GM08714 (cell line): ENCODE results near the gene FAM124A.

Experiments used
- H3K4me3 ChIP-seq: fragments of 200-500 bp; sonication (Bioruptor generic); 2 replicates; pipeline ENCODE4 v1.5.1; 2014; ENCODE audit warnings: mild to moderate bottlenecking, low read length, inconsistent platforms
- ZNF274 ChIP-seq: IDR thresholded peaks from 2 replicates; pipeline ENCODE4 v1.6.1; 2012; ENCODE audit warnings: mild to moderate bottlenecking, low read depth, low read length

Gene FAM124A

DNA sequence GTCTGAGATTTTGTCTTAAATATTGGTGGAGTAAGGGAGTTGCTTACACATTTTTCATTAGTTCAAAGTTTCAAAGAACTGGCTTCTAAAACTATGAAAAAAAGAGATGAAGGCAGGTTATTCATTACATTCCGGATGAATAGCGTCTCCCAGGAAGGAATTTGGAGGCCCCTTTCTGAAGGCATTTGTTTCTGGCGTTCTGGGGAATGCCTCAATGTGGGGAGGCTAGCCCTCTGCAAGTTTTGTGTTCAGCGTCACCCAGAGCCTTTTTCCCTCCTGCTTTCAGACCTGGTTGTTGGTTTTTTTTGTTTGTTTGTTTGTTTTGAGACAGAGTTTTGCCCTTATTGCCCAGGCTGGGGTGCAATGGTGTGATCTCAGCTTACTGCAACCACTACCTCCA is 21.0 kb downstream of the FAM124A start:
- TF ChIP-seq ZNF274: no peak
- H3K4me3 ChIP-seq: no peak overlapping the region

DNA sequence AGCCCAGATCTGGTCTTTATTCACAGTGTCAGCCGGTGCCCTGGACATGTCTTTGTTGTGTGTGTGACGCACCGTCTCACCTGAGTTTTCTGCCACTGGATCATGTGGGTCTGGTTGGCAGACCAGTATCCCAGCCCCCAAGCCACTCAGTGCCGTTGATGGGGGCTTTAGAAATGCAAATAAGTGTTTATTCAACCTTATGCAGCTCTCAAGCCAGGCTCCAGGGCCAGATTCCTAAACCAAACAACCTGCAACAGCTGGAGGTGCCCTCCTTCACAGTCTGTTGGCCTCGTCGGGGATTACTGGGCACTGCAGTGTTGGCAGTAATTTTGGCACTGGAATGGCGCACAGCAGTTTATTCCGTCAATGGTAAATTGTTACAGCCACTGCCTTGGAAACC is 21.6 kb downstream of the FAM124A start:
- H3K4me3 ChIP-seq: no peak overlapping the region
- TF ChIP-seq ZNF274: no peak

DNA sequence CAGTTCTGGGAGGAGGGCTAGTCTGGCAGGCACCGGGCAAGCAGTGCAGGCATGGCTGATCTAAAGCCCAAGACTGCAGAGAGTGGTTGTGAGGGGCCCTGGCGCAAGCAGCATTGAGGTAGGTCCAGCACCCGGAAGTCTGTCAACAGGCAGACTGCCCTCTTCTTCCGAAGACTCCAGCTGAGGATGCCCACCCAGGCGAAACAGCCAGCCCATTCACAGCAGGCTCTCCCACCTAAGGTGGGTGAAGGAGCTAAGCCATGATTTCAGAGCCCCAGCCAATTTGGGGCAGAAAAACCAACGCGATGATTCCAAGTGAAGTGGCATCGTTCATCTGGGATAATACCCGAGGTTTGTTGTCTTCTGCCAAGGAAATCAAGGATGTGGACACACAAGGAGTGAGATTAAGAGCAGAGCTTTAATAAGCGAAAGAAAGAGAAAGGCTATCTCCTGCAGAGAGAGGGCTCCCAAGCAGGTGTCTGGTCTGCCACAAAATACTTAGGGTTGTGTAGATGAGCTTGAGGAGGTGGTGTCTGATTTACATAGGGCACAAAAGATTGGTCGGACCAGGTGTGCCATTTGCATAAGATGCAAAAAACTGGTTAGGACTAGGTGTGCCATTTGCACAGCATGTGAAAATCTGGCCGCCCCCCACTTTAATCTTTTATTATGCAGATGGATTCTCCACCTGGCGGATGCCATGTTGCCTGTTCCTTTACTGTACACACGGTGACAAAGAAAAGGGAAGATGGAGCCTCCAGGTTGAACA is 22.6 kb downstream of the FAM124A start:
- no peak for TF ChIP-seq ZNF274
- H3K4me3 ChIP-seq: no peak overlapping the region

DNA sequence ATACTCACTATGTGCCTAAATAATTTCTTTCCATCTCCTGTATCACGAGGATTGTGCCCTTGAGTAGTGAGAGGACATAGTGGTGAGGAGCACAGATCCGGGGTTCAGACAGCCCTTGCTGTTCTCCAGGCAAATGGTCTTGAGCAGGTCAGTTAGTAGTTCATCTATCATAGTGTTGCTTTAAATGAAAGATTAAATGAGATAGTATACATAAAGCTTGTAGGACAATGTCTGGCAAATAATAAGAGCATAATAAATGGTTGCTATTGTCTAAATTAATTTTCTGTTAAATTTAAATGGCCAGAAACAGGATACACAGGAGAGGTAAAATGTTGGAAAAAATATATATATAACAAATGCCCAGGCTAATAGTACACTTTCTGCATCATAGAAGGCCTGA is 23.4 kb downstream of the FAM124A start:
- TF ChIP-seq ZNF274: no peak

DNA sequence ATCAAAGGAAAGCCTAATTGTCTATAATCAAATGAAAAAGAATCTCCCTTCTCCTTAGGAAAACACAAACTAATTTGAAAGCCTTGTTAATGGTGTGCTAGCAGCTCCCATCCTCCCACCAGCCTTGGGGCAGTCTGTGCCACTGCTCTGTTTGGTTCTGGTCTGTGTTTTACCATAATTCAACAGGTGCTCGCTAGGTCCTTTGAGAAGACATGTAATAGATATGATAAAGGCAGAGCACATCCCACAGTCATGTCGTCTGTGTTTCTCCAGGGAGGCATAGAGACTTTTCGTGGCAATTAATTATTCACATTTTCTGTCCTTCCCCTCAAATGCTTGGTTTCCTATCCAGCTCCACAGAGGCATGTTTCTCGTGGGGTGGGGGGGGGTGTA is 23.8 kb downstream of the FAM124A start:
- no peak for TF ChIP-seq ZNF274
- H3K4me3 ChIP-seq: no peak overlapping the region

More for the DNA sequence above, 23.4 kb downstream of the FAM124A start:
- H3K4me3 ChIP-seq: no peak overlapping the region

DNA sequence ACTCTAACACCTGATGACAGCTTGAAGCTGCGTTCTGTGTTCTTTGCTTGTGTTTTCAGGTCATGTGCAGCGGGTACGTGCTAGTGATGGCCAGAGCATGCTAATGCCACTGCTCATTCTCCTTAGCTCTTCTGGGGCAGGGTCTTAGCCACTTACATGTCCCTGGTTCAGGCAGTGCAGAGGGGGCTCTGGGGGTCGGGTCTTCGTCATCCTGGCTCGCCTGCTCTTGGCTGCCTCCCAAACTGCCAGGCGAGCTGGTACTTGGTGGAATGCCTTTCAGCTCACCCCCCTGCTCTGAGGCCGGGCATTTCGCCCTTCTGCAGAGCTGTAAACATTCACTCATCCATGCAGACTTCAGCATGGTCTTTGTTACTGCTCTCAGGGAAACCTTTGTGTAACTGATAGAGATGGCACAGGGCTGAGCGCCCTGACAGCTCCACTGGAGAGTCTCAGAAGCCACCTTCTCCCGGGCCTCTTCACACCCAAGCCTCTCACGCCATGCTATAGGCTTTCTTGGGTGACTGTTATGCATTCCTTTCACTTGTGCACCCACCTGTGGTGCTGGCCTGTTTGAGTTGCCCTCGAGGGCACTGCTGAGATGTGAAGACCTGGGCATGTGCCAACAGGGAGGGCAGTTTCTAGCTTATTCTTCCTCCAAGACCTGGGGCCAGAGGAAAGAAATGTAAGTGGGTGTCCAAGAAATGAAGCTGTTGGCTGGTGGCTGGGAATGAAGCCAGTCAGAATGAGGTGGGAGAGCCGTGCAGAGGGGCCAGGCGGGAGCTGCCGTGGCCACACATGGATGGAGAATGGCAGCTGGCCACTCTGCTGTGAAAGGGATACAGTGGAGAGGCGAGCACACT is 24.4 kb downstream of the FAM124A start:
- TF ChIP-seq ZNF274: no peak
- H3K4me3 ChIP-seq: no peak overlapping the region

DNA sequence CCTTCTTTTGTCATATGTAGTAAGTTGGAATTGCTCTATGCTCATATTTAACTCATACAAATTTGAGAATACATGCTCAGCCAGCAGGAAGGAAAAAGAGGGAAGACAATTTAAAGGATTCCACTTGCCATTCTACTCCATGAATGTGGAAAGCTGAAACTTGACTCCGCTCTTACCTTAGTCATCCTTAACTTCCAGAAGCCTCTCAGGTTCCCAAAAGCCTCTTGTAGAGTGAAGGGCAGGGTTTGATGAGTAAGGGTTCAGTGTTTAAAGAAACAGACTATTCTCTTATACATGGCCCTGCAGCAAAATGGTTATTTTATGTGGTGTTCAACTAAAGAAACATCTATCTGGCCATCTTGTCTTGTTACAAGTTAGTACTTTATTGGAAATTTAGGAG is 27.1 kb downstream of the FAM124A start:
- TF ChIP-seq ZNF274: no peak

DNA sequence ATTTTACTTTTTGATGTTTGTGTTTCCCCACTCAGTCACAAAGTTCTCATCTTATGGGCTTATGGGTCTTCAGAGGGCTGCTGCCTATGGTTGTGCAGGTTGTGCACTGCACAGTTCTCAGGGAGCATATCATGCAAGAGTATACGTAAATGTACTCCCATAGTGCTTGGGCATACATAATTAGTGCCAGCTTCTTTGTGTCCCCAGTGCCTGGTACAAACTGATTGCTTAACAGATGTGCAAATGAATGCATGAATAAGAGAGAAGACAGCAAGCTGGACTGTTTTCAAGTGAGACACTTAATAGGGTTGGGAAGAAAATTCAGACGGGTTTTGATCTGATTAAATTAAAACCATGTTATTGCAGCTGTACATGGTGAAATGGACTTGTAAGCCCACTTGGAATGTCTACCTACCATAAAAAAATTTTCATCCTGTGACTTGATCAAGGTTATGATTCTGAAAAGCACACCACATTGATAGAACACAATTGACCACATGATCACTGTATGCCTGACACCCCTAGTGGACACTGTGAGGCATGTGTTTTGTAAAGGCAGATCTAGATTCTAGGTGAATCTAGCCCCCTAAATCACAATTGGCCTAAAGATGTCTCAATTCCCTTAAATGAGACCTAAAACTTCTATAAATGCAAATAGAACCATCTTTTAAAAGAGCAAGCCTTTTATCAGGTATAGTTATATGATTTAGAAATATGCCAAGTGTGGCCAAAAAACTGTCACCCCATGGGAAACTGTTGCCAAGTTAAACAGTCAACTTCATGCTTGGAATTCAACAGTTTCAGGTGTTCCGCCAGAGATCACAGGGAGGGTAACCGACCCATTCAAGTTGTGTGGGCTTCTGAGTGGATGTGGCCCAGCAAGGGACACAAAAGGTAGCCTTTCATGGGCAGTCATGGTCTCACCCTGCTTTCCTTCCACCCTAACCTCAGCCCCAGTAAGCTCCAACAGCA is 27.9 kb downstream of the FAM124A start:
- no peak overlapping the region for H3K4me3 ChIP-seq
- no peak for TF ChIP-seq ZNF274

More for the DNA sequence above, 27.1 kb downstream of the FAM124A start:
- H3K4me3 ChIP-seq: no peak overlapping the region

DNA sequence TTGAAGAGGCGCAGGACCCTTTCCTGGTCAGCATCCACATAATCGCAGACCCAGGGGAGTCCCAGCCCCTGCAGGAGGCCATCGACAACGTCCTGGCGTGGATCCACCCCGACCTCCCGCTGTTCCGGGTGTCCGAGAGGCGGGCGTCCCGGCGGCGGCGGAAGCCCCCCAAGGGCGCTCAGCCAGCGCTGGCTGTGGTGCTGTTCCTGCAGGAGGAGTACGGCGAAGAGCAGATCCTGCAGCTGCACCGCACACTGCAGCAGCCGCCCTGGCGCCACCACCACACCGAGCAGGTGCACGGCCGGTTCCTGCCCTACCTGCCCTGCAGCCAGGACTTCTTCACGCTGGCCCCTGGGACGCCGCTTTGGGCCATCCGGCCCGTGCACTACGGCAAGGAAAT is 29.3 kb downstream of the FAM124A start:
- no peak overlapping the region for H3K4me3 ChIP-seq
- TF ChIP-seq ZNF274: no peak

DNA sequence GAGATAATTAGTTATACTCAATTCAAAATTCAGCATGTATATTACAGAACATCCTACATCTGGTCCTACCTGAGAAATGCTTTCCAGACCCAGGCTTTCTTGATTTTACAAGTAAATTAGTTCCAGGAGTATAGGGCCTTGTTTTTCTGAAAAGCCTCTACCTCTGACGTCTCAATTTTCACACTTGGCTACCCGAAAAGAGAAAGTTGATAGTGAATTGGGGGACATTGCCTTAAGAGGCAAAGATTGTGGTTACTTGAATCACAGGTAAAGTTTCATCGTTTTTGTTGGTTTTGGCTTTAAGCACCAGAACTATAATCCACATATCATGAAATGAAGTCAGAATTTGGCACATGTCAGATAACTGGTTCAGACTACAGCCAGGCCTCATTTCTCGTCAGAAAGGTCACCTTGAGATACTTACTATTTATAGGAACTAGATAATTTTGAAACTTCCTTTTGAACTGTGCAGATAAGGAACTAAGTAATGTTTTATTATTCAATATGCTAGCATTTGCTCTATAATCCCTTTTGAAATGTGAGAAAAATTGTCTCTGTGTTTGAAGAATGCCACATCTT is 30.8 kb downstream of the FAM124A start:
- no peak overlapping the region for H3K4me3 ChIP-seq
- no peak for TF ChIP-seq ZNF274

DNA sequence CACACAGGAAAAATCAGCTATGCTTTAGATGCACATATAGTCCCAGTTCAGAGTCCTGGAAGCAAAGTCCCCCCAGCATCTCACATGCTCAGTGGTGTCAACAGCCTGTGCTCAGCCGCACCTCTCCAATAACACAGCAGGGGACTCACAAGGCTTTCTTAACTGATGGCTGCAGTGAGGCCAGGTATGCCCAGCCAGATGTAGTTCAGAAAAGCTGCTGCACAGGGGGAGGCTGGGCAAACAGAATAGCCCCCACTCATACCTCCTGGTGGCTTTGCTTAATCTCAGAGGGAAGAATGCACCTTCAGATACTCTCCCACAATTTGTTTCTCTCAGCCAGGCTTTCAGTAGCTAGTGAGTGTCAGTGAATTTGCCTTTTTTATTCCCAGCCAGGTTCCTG is 33.4 kb downstream of the FAM124A start:
- H3K4me3 ChIP-seq: no peak overlapping the region
- TF ChIP-seq ZNF274: no peak

DNA sequence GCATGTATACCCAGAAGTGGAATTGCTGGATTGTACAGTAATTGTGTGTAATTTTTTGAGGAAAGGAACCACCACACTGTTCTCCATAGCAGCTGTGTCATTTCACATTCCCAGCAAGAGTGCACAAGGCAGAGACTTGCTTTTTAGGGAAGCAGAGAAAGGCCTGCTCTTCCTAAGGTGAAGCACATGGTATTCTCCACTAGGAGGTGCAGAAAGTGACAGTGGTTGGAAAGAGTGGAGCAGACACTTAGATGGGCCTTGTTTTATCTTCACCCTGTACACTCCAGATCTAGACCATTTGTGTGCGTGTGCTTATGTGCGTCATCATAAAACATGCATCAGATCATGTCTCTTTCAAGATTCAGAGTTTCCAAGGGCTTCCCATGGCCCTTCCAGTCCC is 35.0 kb downstream of the FAM124A start:
- H3K4me3 ChIP-seq: no peak overlapping the region
- no peak for TF ChIP-seq ZNF274

DNA sequence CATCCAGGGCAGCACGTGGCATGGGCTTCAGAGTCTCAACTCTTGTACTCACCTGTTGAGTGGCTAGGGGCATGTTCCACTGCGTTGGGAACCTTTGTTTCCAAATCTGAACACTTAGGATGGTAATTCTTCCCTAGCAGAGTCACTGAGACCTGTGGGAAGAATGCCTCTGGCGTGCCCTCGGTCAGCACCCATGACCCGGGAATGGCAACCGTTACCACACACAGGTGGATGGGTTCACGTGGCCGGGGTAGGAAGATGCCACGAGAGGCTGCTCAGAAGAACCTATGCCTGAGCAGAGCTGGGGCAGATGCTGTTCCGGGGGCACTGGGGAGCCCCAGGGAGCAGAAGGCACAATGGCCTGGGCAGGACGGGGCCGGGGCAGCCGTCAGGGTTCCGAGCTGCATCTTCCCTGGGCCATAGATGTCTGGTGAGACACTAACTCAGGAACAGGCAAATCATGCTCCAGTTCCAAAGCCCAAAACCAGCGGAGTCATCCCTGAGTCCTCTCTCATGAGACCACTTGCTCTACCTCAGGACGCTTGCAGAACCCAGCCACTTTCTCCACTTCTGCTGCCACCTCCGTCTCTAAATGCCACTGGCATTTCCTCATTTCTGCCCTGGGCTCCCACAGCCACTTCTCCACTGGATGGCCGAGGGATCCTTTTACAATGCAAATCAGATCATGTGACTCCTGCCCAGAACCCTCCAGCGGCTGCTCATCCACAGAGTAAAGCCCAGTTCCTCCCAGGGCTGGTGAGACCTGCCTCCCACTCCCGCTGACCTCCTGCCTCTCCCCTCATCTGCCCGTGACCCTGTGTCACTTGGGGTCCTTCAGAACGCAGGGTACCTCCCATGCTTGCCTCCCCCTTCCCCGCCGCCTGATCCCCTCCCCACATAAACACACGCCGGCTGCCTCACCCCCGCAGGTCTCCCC is 36.7 kb downstream of the FAM124A start:
- no peak overlapping the region for H3K4me3 ChIP-seq
- TF ChIP-seq ZNF274: no peak
